Omental fat pad (tissue), 4 donors: ENCODE measurements around the gene DHRSX. TPM values are rescaled to one million over a fixed set of nuclear protein-coding genes. Genes with fewer than 3 reads are reported as not detected.
"Not testable (repeated sequence)": the region's sequence is repeated elsewhere in the genome, so short reads cannot be mapped to it uniquely, and the experiment has no call there.

ENCODE experiments used
- ATAC-seq: fragments of 150-250 bp; one replicate; pipeline ENCODE4 v1.9.1; 2016; ENCODE audit warnings: mild to moderate bottlenecking, moderate library complexity; ENCODE audit not compliant: low FRiP score
- DNase-seq: peaks from one replicate; pipeline ENCODE4 v3.0.0-alpha.2; 2019; ENCODE audit warnings: low spot score
- total RNA-seq, 4 donors: library from RNA; depleted of rRNA; stranded (reverse); fragments of >200 nt; gene quantifications; one replicate each; pipeline ENCODE4 v1.1.0, GENCODE V29; 2016
- TF ChIP-seq, protein P1 (sequence below), 3 donors: fragments of 450-650 bp; IDR thresholded peaks; one replicate each; pipeline ENCODE4 v1.5.1; 2016 to 2017; ENCODE audit warnings: antibody characterized with exemption in 3 of 3, mild to moderate bottlenecking in 3 of 3, moderate library complexity in 2 of 3

DHRSX gene
- total RNA-seq, 4 donors from 2014 or later = 18.6 to 34.2 (median 21.4) TPM

GRCh38 chrX:2384486-2384885, 116.3 kb downstream of the DHRSX start:
- TF ChIP-seq, protein P1, sequence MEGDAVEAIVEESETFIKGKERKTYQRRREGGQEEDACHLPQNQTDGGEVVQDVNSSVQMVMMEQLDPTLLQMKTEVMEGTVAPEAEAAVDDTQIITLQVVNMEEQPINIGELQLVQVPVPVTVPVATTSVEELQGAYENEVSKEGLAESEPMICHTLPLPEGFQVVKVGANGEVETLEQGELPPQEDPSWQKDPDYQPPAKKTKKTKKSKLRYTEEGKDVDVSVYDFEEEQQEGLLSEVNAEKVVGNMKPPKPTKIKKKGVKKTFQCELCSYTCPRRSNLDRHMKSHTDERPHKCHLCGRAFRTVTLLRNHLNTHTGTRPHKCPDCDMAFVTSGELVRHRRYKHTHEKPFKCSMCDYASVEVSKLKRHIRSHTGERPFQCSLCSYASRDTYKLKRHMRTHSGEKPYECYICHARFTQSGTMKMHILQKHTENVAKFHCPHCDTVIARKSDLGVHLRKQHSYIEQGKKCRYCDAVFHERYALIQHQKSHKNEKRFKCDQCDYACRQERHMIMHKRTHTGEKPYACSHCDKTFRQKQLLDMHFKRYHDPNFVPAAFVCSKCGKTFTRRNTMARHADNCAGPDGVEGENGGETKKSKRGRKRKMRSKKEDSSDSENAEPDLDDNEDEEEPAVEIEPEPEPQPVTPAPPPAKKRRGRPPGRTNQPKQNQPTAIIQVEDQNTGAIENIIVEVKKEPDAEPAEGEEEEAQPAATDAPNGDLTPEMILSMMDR (IDR thresholded peaks at IDR 0.05) = no peak
- DNase-seq = no peak
- no peak for ATAC-seq

DNA sequence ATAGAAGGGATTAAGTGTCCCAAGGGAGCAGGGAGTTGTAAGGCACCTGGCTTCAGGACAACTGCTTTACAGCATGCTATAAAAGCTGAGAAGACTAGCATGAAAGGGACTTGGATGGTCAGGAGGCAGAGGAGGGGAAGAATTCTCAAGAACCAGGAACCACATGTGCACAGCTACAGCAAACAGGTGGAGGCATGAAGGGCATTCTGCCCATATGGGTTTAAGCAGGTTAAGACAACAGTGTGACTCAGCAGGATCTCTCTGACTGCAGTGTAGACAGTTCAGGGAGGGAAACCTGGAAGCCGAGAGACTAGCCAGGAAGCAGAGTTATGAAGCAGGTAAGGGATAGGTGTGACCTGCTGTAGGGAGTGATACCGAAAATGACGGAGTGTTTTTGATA, 117.0 kb downstream of the DHRSX start:
- ATAC-seq = no peak
- no peak for DNase-seq
- TF ChIP-seq, protein P1 (IDR thresholded peaks at IDR 0.05) = no peak

- DNase-seq (no peak), ATAC-seq (no peak)
- TF ChIP-seq, protein P1 (IDR thresholded peaks at IDR 0.05) = no peak
These were observed 117.6 kb downstream of the DHRSX start for GRCh38 chrX:2383144-2383543.

DNA sequence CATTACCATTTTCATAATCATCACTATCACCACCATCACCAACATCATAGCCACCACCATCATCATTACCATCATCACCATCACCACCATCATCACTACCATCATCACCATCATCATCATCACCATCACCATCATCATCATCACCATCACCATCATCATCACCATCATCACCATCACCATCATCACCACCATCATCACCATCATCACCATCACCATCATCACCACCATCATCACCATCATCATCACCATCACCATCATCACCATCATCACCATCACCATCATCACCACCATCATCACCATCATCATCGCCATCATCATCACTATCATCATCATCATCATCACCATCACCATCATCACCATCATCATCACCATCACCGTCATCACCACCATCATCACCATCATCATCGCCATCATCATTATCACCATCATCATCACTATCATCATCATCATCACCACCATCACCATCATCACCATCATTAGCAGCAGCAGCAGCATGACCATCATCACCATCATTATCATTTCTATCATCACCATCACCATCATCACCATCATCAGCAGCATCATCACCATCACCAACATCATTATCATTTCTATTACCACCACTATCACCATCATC, 118.2 kb downstream of the DHRSX start:
- DNase-seq, ATAC-seq: not testable (repeated sequence)

DNA sequence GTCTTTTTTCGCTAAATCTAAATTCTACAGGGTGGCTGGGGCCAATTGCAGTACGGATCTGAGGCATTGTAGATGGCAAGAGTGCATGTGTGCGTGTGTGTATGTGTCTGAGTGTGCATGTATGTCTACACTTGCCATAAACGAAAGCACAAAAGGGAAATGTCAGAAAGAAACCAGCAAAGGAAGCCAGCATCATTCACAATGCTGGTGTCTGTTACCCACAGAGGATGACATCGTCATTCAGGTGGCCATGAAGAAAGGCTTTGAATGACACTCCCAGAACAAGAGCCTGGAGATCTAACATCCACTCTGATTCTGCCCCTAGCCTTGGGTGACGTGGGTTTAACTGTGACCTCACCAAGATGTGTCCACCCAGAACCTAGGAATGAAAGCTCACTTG, 124.6 kb downstream of the DHRSX start:
- TF ChIP-seq, protein P1 (IDR thresholded peaks at IDR 0.05) = no peak
- no peak for DNase-seq
- no peak for ATAC-seq

- no peak for DNase-seq
- ATAC-seq = no peak
- TF ChIP-seq, protein P1 (IDR thresholded peaks at IDR 0.05) = no peak
These were observed 126.7 kb downstream of the DHRSX start for GRCh38 chrX:2374086-2374485.

DNA sequence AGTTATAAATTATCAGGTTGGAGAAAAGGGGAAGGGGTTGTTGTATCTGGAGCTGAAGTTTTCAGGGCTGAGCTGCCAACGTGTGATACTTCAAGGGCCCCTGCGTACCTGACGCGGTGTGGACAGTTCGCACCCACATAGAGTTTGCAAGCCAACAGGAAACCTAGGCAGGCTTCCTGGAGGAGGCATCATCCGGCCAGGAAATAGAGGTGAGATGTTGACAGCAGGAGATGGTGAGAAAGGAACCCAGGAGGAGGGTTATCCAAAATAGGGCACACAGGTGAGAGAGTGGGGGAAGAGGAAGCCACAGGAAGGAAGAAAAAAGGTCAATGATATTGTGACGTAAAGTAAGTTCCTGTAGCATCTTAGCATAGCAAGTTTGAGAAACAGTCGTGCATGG, 127.2 kb downstream of the DHRSX start:
- ATAC-seq = no peak
- TF ChIP-seq, protein P1 (IDR thresholded peaks at IDR 0.05) = no peak
- DNase-seq = no peak
